ENCODE data around the gene ACD.

ACD gene

GRCh38 chr16:67645397-67646121 is 14.5 kb downstream of the ACD start:
- DNase-seq: no peak

- no peak for DNase-seq
These were observed 16.0 kb downstream of the ACD start for GRCh38 chr16:67644038-67644437.

GRCh38 chr16:67641779-67642708 is 18.0 kb downstream of the ACD start:
- DNase-seq: peak; percentile 56

GRCh38 chr16:67637625-67638024 is 22.4 kb downstream of the ACD start:
- DNase-seq: no peak

- no peak for DNase-seq
These were observed 23.3 kb downstream of the ACD start for GRCh38 chr16:67636713-67637112.

- no peak for DNase-seq
These were observed 27.5 kb downstream of the ACD start for GRCh38 chr16:67632415-67633172.

GRCh38 chr16:67628216-67628615 is 31.8 kb downstream of the ACD start:
- no peak for DNase-seq

GRCh38 chr16:67613808-67614207 is 46.3 kb downstream of the ACD start:
- no peak for DNase-seq

- no peak for DNase-seq
These were observed 51.7 kb downstream of the ACD start for GRCh38 chr16:67608364-67608763.

Data from GF-D8 (cell line).